WTC11 (cell line): ENCODE measurements around the gene IL27RA. TPM values are rescaled to one million over a fixed set of nuclear protein-coding genes. Genes with fewer than 3 reads are reported as not detected.

Experiments
- ATAC-seq: fragments of 200-7000 bp; cut with Tn5 transposase; 2 replicates; pipeline ENCODE4 v1.10.0; 2021; ENCODE audit warnings: mild to moderate bottlenecking, moderate library complexity
- CTCF ChIA-PET: fragments of 300-600 bp; sonication (Branson Sonifier 250); formaldehyde crosslinking; loops from one replicate; lab custom pipeline; 2021; ENCODE audit warnings: antibody characterized with exemption; lab: Charles Lee
- POLR2A ChIA-PET: fragments of 350-600 bp; sonication (Branson Sonifier 250); formaldehyde crosslinking; loops from one replicate; lab custom pipeline; 2021; ENCODE audit warnings: antibody characterized with exemption; lab: Charles Lee
- DNase-seq: peaks from one replicate; pipeline ENCODE4 v3.0.0; 2021; ENCODE audit warnings: low spot score
- H3K27ac Mint-ChIP-seq: 2 replicates; pipeline ENCODE4 v1.8.0; 2021; ENCODE audit warnings: mixed read lengths
- H3K27me3 Mint-ChIP-seq: 2 replicates; pipeline ENCODE4 v1.8.0; 2021; ENCODE audit warnings: low read depth, mild to moderate bottlenecking, moderate library complexity, mixed read lengths
- H3K36me3 Mint-ChIP-seq: 2 replicates; pipeline ENCODE4 v1.8.0; 2021; ENCODE audit warnings: mixed read lengths
- H3K4me1 Mint-ChIP-seq: 2 replicates; pipeline ENCODE4 v1.8.0; 2022; ENCODE audit warnings: mixed read lengths
- H3K4me3 Mint-ChIP-seq: 2 replicates; pipeline ENCODE4 v1.8.0; 2021; ENCODE audit warnings: mild to moderate bottlenecking, moderate library complexity, mixed read lengths
- H3K9me3 Mint-ChIP-seq: 2 replicates; pipeline ENCODE4 v1.8.0; 2021; ENCODE audit warnings: mixed read lengths
- ARID4B ChIP-seq: sonication (generic); formaldehyde crosslinking; IDR thresholded peaks from 2 replicates; pipeline ENCODE4 v1.8.0; 2023; ENCODE audit warnings: missing genetic modification reagents, mild to moderate bottlenecking, borderline replicate concordance
- ATF1 ChIP-seq: sonication (generic); formaldehyde crosslinking; IDR thresholded peaks from 2 replicates; pipeline ENCODE4 v1.8.1; 2023; ENCODE audit warnings: mild to moderate bottlenecking, moderate library complexity, missing genetic modification reagents
- CREB1 ChIP-seq: sonication (generic); formaldehyde crosslinking; IDR thresholded peaks from 2 replicates; pipeline ENCODE4 v1.8.0; 2023; ENCODE audit warnings: mild to moderate bottlenecking, missing genetic modification reagents
- E2F1 ChIP-seq: sonication (generic); formaldehyde crosslinking; IDR thresholded peaks from 2 replicates; pipeline ENCODE4 v1.8.0; 2022; ENCODE audit warnings: mild to moderate bottlenecking, missing genetic modification reagents
- FOXJ3 ChIP-seq: sonication (generic); formaldehyde crosslinking; IDR thresholded peaks from 2 replicates; pipeline ENCODE4 v1.9.0; 2021; ENCODE audit warnings: missing genetic modification reagents, mild to moderate bottlenecking, borderline replicate concordance
- GABPB1 ChIP-seq: sonication (generic); formaldehyde crosslinking; IDR thresholded peaks from 2 replicates; pipeline ENCODE4 v1.8.1; 2023; ENCODE audit warnings: mild to moderate bottlenecking, missing genetic modification reagents
- GTF2I ChIP-seq: fragments of 250-450 bp; sonication (Bioruptor Pico); conservative IDR thresholded peaks from 2 replicates; pipeline ENCODE4 v1.4.0; 2021; ENCODE audit warnings: mild to moderate bottlenecking
- HMGXB4 ChIP-seq: sonication (generic); formaldehyde crosslinking; IDR thresholded peaks from 2 replicates; pipeline ENCODE4 v1.8.1; 2023; ENCODE audit warnings: mild to moderate bottlenecking, moderate library complexity, missing genetic modification reagents
- JAZF1 ChIP-seq: fragments of 250-450 bp; sonication (Bioruptor Pico); IDR thresholded peaks from 2 replicates; pipeline ENCODE4 v1.9.0; 2021; ENCODE audit warnings: moderate library complexity, mild to moderate bottlenecking, inconsistent platforms
- JUN ChIP-seq: sonication (generic); formaldehyde crosslinking; IDR thresholded peaks from 2 replicates; pipeline ENCODE4 v1.8.0; 2023; ENCODE audit warnings: mild to moderate bottlenecking, missing genetic modification reagents
- MYBL2 ChIP-seq: sonication (generic); formaldehyde crosslinking; IDR thresholded peaks from 2 replicates; pipeline ENCODE4 v1.8.1; 2023; ENCODE audit warnings: mild to moderate bottlenecking, moderate library complexity, missing genetic modification reagents
- RELA ChIP-seq: sonication (generic); formaldehyde crosslinking; IDR thresholded peaks from 2 replicates; pipeline ENCODE4 v1.8.1; 2022; ENCODE audit warnings: missing genetic modification reagents, mild to moderate bottlenecking, borderline replicate concordance
- SMAD3 ChIP-seq: sonication (generic); formaldehyde crosslinking; IDR thresholded peaks from 2 replicates; pipeline ENCODE4 v1.8.0; 2022; ENCODE audit warnings: missing genetic modification reagents, mild to moderate bottlenecking, borderline replicate concordance
- STAT6 ChIP-seq: sonication (generic); formaldehyde crosslinking; conservative IDR thresholded peaks from 2 replicates; pipeline ENCODE4 v1.8.1; 2023; ENCODE audit warnings: mild to moderate bottlenecking, low read depth, missing genetic modification reagents, moderate library complexity
- ZBTB43 ChIP-seq: sonication (generic); formaldehyde crosslinking; IDR thresholded peaks from 2 replicates; pipeline ENCODE4 v1.8.1; 2023; ENCODE audit warnings: mild to moderate bottlenecking, missing genetic modification reagents
- total RNA-seq: library from RNA; stranded (reverse); gene quantifications from 3 replicates; pipeline ENCODE4 v1.2.3, GENCODE V29; 2021

IL27RA gene
- total RNA-seq, 1 experiment from 2014 or later, result 12.2 TPM

- CTCF ChIA-PET, result interaction anchor here (0.6 to 7.8 kb wide), 3 partner anchors 9 to 203 kb away, joined by 3 to 187 read pairs (median 5); partner anchors contain the start of gene MISP3
- Mint-ChIP-seq H3K27me3 (peaks cover 20% of the 10 kb centered on the region), H3K4me1 (peaks cover 12% of the 10 kb centered on the region), H3K36me3 (no peaks in the 10 kb centered on the region), H3K27ac (no peak overlapping the region), H3K9me3 (no peaks in the 10 kb centered on the region), H3K4me3 (no peak overlapping the region)
- TF ChIP-seq MYBL2 (CRISPR knock-in tag) (no peak), E2F1 (CRISPR knock-in tag) (no peak), JUN (CRISPR knock-in tag) (no peak), SMAD3 (no peak), JAZF1 (CRISPR knock-in tag) (no peak), ZBTB43 (CRISPR knock-in tag) (no peak), RELA (no peak), HMGXB4 (CRISPR knock-in tag) (no peak), FOXJ3 (CRISPR knock-in tag) (no peak), GTF2I (CRISPR knock-in tag) (no peak), GABPB1 (CRISPR knock-in tag) (no peak), ARID4B (no peak), STAT6 (CRISPR knock-in tag) (no peak), CREB1 (CRISPR knock-in tag) (no peak), ATF1 (no peak)
- ATAC-seq, result no peak
- POLR2A ChIA-PET, result no interaction called here
- no peak for DNase-seq
Observed at GRCh38 chr19:14063105-14063504, 31.5 kb downstream of the IL27RA start.
